Activated B cell treated with CpG ODN at 0.5 μM for 24 hours (primary cell): ENCODE data around the gene ZNF468. TPM values are rescaled to one million over a fixed set of nuclear protein-coding genes. Genes with fewer than 3 reads are reported as not detected.
"Not testable (repeated sequence)": the region's sequence is repeated elsewhere in the genome, so short reads cannot be mapped to it uniquely, and the experiment has no call there.

ENCODE experiments used
- ATAC-seq: fragments of 200-7000 bp; cut with Tn5 transposase; one replicate; pipeline ENCODE4 v1.10.0; 2021; ENCODE audit warnings: low read depth, mild to moderate bottlenecking, moderate library complexity
- CTCF ChIA-PET: fragments of 350-600 bp; sonication (Branson Sonifier 250); formaldehyde crosslinking; loops from one replicate; lab custom pipeline; 2021; ENCODE audit warnings: antibody characterized with exemption; lab: Charles Lee
- POLR2A ChIA-PET: fragments of 350-600 bp; sonication (Branson Sonifier 250); formaldehyde crosslinking; loops from one replicate; lab custom pipeline; 2021; ENCODE audit warnings: antibody characterized with exemption; lab: Charles Lee
- DNase-seq: peaks from one replicate; pipeline ENCODE4 v3.0.0; 2022
- H3K27ac Mint-ChIP-seq: one replicate; pipeline ENCODE4 v1.8.0; 2020; ENCODE audit warnings: mixed read lengths
- H3K27me3 Mint-ChIP-seq: one replicate; pipeline ENCODE4 v1.8.0; 2021; ENCODE audit warnings: mixed read lengths
- H3K36me3 Mint-ChIP-seq: one replicate; pipeline ENCODE4 v1.8.0; 2021; ENCODE audit warnings: low read depth, mixed read lengths
- H3K4me1 Mint-ChIP-seq: one replicate; pipeline ENCODE4 v1.8.0; 2021; ENCODE audit warnings: mixed read lengths
- H3K4me3 Mint-ChIP-seq: one replicate; pipeline ENCODE4 v1.8.0; 2020; ENCODE audit warnings: mild to moderate bottlenecking, mixed read lengths
- H3K9me3 Mint-ChIP-seq: one replicate; pipeline ENCODE4 v1.8.0; 2020; ENCODE audit warnings: mixed read lengths
- intact Hi-C: fragments of 100-400 bp; cut with micrococcal nuclease; formaldehyde crosslinking; loops from one replicate; pipeline ENCODE4 v1.15.1; 2024
- total RNA-seq: library from RNA; stranded (reverse); gene quantifications from 2 replicates; pipeline ENCODE4 v1.2.3, GENCODE V29; 2022
- TF ChIP-seq, protein P1 (sequence below): fragments of 200-600 bp; IDR thresholded peaks from one replicate; pipeline ENCODE4 v1.8.0; 2022; ENCODE audit warnings: antibody characterized with exemption, mild to moderate bottlenecking

The ZNF468 gene
- total RNA-seq, 1 donor from 2014 or later, result 32.9 TPM

DNA sequence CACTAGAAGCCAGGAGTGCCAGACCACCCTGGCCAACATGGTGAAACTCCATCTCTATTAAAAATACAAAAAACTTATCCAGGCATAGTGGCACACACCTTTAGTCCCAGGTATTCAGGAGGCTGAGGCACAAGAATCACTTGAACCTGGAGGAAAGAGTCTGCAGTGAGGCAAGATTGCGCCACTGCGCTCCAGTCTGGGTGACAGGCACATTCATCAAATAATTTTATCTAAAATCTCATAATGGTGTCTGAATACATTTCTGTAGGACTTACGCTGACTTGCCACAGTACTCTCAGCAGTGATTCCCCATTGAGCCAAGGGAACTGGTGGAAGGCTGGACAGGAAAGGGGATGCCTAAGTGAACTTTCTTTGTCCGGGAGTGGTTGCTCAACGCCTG, 31.7 kb downstream of the ZNF468 start:
- ATAC-seq (no peak), DNase-seq (no peak)
- Mint-ChIP-seq H3K9me3 (peaks cover 9% of the 10 kb centered on the region), H3K4me1 (peaks cover 7% of the 10 kb centered on the region), H3K27ac (no peak overlapping the region), H3K36me3 (peaks cover 3% of the 10 kb centered on the region), H3K4me3 (no peak overlapping the region), H3K27me3 (no peaks in the 10 kb centered on the region)
- intact Hi-C loops, result no loop called here
- POLR2A ChIA-PET, result no interaction called here
- TF ChIP-seq, protein P1, sequence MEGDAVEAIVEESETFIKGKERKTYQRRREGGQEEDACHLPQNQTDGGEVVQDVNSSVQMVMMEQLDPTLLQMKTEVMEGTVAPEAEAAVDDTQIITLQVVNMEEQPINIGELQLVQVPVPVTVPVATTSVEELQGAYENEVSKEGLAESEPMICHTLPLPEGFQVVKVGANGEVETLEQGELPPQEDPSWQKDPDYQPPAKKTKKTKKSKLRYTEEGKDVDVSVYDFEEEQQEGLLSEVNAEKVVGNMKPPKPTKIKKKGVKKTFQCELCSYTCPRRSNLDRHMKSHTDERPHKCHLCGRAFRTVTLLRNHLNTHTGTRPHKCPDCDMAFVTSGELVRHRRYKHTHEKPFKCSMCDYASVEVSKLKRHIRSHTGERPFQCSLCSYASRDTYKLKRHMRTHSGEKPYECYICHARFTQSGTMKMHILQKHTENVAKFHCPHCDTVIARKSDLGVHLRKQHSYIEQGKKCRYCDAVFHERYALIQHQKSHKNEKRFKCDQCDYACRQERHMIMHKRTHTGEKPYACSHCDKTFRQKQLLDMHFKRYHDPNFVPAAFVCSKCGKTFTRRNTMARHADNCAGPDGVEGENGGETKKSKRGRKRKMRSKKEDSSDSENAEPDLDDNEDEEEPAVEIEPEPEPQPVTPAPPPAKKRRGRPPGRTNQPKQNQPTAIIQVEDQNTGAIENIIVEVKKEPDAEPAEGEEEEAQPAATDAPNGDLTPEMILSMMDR, result no peak
- CTCF ChIA-PET, result no interaction called here

DNA sequence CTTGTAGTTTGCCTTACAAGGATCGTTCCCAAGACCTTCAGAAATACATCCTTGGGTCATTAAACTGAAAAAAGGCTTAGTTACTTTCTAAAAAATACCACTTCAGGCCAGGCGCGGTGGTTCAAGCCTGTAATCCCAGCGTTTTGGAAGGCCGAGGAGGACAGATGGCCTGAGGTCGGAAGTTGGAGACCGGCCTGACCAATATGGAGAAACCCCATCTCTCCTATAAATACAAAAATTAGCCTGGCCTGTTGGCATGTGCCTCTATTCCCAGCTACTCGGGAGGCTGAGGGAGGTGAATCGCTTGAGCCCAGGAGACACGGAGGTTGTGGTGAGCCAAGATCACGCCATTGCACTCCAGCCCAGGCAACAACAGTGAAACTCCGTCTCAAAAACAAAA, 33.7 kb downstream of the ZNF468 start:
- no peak for ATAC-seq
- TF ChIP-seq, protein P1, result no peak
- no peak overlapping the region for H3K27ac Mint-ChIP-seq
- POLR2A ChIA-PET, result interaction anchor here (0.6 to 0.7 kb wide), 2 partner anchors 118 to 207 kb away, joined by 3 to 6 read pairs; no protein-coding TSS in a partner anchor
- H3K4me3 Mint-ChIP-seq, result no peak overlapping the region
- peaks cover 9% of the 10 kb centered on the region for H3K36me3 Mint-ChIP-seq
- CTCF ChIA-PET, result no interaction called here
- no peak for DNase-seq
- no peaks in the 10 kb centered on the region for H3K27me3 Mint-ChIP-seq
- H3K9me3 Mint-ChIP-seq, result peaks cover 6% of the 10 kb centered on the region
- H3K4me1 Mint-ChIP-seq, result peaks cover 16% of the 10 kb centered on the region
- intact Hi-C loops, result no loop called here

DNA sequence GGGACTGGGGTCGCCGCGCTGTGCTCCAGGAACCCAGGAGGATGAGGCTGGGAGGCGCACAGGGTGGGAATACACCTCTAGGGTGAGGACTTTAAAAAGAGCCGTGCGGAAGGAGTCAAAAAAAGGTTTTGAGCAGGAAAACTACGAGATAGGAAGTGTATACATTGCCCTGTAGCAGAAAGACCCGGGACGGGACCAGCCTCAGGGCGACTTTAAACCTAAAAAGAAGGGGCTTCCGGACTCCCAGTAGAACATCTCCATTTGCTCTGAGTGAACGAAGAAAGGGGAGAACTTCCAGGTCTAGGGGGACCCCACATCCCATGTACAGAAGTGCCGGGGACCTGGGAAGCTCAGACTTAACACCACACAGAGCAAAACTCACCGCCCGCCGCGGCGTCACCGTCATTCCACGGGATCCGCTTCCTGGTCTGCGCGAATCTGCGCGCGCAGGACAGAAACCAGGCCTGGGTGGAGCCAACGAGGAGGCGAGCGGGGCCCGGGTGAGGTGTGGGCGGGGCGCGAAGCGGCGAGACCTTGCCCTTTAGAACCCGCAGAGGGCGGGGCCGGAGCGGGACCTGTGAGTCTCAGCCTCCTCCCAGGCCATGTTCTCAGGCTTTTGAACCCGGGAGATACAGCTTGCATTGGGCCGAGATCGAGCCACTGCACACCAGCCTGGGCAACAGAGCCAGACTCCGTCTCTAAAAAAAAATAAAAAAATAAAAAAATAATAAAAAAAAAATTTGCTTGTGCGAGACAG, 36.0 kb downstream of the ZNF468 start, which contains the start of gene ZNF28:
Gene ZNF28, minus strand, starts transcription at position 430 of the 757 bp plus-strand sequence. CDS start 3,675 bp downstream, outside the sequence.
- H3K36me3 Mint-ChIP-seq, result peaks cover 25% of the 10 kb centered on the region
- H3K27ac Mint-ChIP-seq, result peak within 1 kb of the TSS; percentile 88
- ATAC-seq, result peak; percentile 100
- peak; percentile 51 for DNase-seq
- H3K27me3 Mint-ChIP-seq, intact Hi-C loops, H3K9me3 Mint-ChIP-seq, CTCF ChIA-PET: not testable (repeated sequence)
- H3K4me1 Mint-ChIP-seq, result peaks cover 17% of the 10 kb centered on the region
- POLR2A ChIA-PET, result interaction anchor here (0.6 kb wide), 1 partner anchor 34 kb away, joined by 4 read pairs; no protein-coding TSS in a partner anchor
- peak within 1 kb of the TSS; percentile 91 for H3K4me3 Mint-ChIP-seq

DNA sequence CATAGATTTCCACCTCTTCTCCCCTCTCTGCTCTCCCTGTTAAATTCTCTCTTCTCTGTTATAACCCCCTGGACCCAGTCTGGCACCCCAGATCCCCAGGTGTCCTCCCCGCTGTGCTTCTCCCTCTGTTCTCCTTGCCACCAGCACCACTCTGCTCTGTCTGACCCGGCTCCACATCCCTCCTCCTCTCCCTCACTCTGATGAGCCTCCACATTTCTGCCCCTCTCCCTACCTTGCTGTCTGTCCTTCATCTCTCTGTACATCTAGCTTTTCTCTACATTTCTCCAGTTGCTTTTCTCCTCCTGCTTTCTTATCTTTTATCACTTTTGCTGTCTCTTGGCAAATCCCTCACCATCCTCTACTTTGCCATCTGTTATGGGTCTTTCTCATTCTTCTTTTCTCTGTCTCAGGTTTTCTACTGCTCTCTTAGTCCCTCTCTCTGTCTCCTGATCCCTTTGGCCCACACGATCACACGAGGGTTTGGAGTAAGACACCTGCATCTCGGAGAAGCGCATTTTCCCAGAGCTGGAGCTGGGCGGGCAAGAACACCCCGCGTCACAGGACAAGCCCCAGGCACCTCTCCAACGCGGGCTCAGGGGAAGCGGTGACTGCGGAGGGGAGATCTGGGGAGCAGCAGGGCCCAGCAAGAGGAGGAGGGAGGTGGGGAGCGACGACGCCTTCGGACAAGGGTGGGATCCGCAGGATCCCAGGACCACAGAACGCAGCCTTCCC, 36.8 kb downstream of the ZNF468 start:
- DNase-seq (peak; percentile 22), ATAC-seq (peak; percentile 12)
- Mint-ChIP-seq H3K36me3 (peaks cover 32% of the 10 kb centered on the region), H3K27ac (peak overlapping the region; percentile 88), H3K4me1 (peaks cover 17% of the 10 kb centered on the region), H3K4me3 (peak overlapping the region; percentile 91)
- CTCF ChIA-PET, POLR2A ChIA-PET, H3K9me3 Mint-ChIP-seq, H3K27me3 Mint-ChIP-seq, intact Hi-C loops: not testable (repeated sequence)

DNA sequence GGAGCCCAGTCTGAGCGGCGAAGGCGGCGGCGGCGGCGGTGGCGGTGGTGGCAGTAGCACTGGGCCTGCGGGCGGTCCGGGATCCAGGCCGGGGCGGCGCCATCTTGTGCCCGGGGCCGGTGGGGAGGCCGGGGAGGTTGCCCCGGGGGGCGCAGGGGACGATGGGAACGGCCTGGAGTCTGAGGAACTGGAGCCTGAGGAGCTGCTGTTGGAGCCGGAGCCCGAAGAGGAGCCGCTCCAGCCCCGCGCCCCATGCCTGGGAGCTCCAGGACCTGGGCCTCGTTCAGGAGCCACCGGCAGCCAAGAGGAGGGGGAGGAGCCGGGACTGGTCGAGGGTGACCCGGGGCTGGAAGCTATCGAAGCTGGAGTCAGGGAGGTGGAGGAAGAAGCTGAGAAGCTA, 47.6 kb downstream of the ZNF468 start:
- intact Hi-C loops, result no loop called here
- H3K36me3 Mint-ChIP-seq, result peaks cover 68% of the 10 kb centered on the region
- H3K27ac Mint-ChIP-seq, result no peak overlapping the region
- POLR2A ChIA-PET, result no interaction called here
- H3K4me3 Mint-ChIP-seq, result no peak overlapping the region
- H3K27me3 Mint-ChIP-seq, result no peaks in the 10 kb centered on the region
- peaks cover 15% of the 10 kb centered on the region for H3K9me3 Mint-ChIP-seq
- TF ChIP-seq, protein P1, result no peak
- DNase-seq (no peak), ATAC-seq (no peak)
- CTCF ChIA-PET, result no interaction called here
- no peaks in the 10 kb centered on the region for H3K4me1 Mint-ChIP-seq

DNA sequence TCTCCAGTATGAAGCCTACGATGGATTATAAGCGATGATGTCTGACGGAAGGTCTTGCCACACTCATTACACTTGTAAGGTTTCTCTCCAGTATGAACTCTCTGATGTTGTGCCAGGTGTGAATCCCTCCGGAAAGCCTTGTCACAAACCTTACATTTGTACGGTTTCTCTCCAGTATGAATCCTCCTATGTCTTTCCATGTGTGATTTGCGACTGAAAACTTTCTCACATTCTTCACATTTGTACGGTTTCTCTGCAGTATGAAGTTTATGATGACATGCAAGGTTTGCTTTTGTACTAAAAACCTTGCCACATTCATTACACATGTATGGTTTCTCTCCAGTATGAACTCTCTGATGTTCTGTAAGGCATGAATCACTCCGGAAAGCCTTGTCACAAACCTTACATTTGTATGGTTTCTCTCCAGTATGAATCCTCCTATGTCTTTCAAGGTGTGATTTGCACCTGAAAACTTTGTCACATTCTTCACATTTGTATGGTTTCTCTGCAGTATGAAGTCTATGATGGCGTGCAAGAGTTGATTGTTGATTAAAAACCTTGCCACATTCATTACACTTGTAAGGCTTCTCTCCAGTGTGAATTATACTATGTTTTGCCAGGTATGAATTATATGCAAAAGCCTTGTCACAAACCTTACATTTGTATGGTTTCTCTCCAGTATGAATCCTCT, 57.3 kb downstream of the ZNF468 start:
- H3K27ac Mint-ChIP-seq, ATAC-seq, H3K27me3 Mint-ChIP-seq, H3K4me3 Mint-ChIP-seq, POLR2A ChIA-PET, CTCF ChIA-PET, DNase-seq, intact Hi-C loops, H3K4me1 Mint-ChIP-seq: not testable (repeated sequence)
- peaks cover 82% of the 10 kb centered on the region for H3K36me3 Mint-ChIP-seq
- H3K9me3 Mint-ChIP-seq, result peaks cover 54% of the 10 kb centered on the region
